DMS153 treated with DMSO at 0.1 percent for 48 hours (cell line): ENCODE data around the gene INS.

ENCODE experiments used
- DNase-seq: peaks from one replicate; lab custom pipeline; 2025; ENCODE audit not compliant: unreplicated experiment; lab: John Stamatoyannopoulos, UW

INS gene

GRCh38 chr11:2166091-2166851 is 5.3 kb upstream of the INS start:
- no peak for DNase-seq

- no peak for DNase-seq
These were observed 4.6 kb upstream of the INS start for GRCh38 chr11:2165571-2165970.

- DNase-seq = no peak
These were observed 4.0 kb upstream of the INS start for GRCh38 chr11:2164861-2165555.

GRCh38 chr11:2164081-2164480 is 3.1 kb upstream of the INS start:
- no peak for DNase-seq

- no peak for DNase-seq
These were observed 2.5 kb upstream of the INS start for GRCh38 chr11:2163428-2163978.

- no peak for DNase-seq
These were observed 1.2 kb downstream of the INS start for GRCh38 chr11:2159536-2160413.

GRCh38 chr11:2158966-2159365 is 2.0 kb downstream of the INS start:
- DNase-seq = no peak

GRCh38 chr11:2158296-2158737 is 2.7 kb downstream of the INS start:
- DNase-seq = no peak

GRCh38 chr11:2157294-2158040 is 3.5 kb downstream of the INS start:
- no peak for DNase-seq

- peak; percentile 33 for DNase-seq
These were observed 4.4 kb downstream of the INS start for GRCh38 chr11:2156416-2157182.

GRCh38 chr11:2155511-2155910 is 5.5 kb downstream of the INS start:
- DNase-seq = no peak

- DNase-seq = no peak
These were observed 6.1 kb downstream of the INS start for GRCh38 chr11:2154889-2155288.

- DNase-seq = no peak
These were observed 6.8 kb downstream of the INS start for GRCh38 chr11:2154195-2154585.

GRCh38 chr11:2153581-2154194 is 7.3 kb downstream of the INS start:
- no peak for DNase-seq

- DNase-seq = peak; percentile 59
These were observed 9.3 kb downstream of the INS start for GRCh38 chr11:2151500-2152257.

- DNase-seq = no peak
These were observed 10.9 kb downstream of the INS start for GRCh38 chr11:2149864-2150847.

GRCh38 chr11:2149460-2149859 is 11.5 kb downstream of the INS start:
- DNase-seq = no peak
